Stimulated activated CD8-positive, alpha-beta memory T cell treated with anti-CD3 and anti-CD28 coated beads, Interleukin-12 subunit alpha, Interleukin-12 subunit beta, amount 100 ng/mL, for 4 hours (primary cell): ENCODE measurements around the gene MS4A7.
"Not testable (repeated sequence)": the region's sequence is repeated elsewhere in the genome, so short reads cannot be mapped to it uniquely, and the experiment has no call there.

Experiments used
- DNase-seq: peaks from one replicate; pipeline ENCODE4 v3.0.0-alpha.2; 2020; ENCODE audit warnings: low read depth

Gene MS4A7, protein sequence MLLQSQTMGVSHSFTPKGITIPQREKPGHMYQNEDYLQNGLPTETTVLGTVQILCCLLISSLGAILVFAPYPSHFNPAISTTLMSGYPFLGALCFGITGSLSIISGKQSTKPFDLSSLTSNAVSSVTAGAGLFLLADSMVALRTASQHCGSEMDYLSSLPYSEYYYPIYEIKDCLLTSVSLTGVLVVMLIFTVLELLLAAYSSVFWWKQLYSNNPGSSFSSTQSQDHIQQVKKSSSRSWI

DNA sequence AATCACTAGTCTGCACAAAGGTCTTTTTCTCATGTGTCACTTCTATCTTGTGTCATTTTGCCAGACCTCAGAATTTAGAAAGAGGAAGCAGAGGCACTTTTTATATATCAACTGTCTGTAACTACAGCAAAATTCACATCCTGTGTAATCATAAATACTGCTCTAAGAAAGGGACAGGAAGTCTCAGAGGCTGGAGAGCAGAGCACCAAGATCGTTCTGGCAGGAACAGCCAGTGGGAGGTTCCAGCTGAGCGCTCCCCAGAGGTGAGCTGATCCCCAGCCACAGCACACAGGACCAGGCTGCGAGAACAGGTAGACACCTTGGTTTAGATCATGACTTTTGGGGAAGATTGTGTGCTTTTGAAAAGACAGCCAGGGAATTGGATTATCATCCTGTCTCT, at the start of gene MS4A7:
Gene MS4A7 (plus strand): TSS at position 179 of the 400 bp plus-strand sequence. CDS start 4,610 bp downstream, outside the sequence.
- no peak for DNase-seq

GRCh38 chr11:60332846-60333245, 45.5 kb upstream of the MS4A7 start:
- no peak for DNase-seq

DNA sequence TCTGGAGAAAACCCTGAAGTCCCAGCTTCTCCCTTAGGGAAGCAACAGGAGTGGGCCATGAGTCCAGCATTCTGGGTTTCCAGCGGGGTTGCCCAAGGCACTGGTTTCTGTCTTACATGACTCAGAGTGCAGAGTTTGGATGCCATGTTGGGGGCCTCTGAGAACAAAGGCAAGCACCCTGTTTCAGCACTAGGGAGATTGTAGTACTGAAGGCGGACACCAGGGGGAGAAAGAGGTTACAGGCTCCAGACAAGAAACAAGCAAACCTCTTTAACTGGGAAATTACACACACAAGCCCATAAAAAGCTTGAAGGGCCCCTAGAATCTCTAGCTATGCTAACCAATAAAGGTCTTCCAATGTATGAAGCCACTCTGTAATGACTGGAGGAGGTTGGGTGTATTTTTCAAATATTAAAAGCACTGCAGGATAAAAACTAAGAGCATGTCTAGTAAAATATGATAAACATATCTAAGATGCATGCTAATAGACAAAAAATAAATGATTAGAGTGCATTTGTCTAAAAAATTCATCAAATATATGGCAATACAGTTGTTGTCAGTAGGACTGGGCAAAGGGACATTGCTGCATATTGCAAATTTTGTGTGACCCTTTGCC, 44.2 kb upstream of the MS4A7 start:
- DNase-seq, result peak; percentile 6

DNA sequence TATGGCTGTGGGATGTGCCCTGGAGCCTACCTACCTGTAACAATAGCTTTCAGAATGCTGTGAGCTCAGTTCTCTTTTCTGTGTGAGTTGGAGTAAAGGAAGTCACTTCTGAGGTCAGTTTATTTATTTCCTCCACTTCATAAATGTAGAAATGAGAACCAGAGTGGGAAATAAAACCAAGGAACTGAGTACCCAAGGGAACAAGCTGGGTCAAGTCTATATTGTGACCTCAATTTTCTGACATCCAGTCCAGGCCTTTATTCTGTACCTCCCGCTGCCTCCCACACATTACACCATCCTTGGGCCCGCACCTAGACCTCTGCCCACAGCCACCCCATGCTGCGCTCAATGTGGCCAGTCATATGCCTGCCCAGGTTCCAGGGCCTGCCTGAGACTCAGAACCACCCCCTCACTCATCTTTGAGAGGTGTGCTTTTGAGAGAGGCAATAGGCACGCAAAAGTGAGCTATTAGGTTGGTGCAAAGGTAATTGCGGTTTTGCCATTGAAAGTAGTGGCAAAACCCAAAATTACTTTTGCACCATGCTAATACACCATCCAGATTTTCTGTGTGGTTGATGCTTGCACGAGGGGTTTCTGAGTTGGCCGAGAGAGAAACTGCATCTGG, 41.5 kb upstream of the MS4A7 start:
- no peak for DNase-seq

DNA sequence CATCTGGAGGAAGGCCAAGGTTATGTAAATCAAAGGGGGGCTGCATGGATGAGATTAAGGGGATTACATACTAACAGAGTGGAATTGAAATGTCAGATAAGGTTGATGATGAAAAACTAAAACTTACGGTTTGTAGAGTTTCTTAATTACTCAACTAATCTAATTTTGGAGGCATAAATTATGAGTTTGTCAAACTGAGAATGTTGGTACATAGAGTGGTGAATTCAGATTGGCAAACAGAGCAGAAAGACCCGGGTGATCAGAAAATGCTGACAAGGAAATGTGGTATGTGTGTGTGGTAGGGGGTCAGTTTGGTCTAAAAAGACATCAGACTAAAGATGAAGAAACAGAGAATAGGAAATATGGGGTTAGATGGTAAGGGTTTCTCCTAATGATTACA, 40.3 kb upstream of the MS4A7 start:
- no peak for DNase-seq

DNA sequence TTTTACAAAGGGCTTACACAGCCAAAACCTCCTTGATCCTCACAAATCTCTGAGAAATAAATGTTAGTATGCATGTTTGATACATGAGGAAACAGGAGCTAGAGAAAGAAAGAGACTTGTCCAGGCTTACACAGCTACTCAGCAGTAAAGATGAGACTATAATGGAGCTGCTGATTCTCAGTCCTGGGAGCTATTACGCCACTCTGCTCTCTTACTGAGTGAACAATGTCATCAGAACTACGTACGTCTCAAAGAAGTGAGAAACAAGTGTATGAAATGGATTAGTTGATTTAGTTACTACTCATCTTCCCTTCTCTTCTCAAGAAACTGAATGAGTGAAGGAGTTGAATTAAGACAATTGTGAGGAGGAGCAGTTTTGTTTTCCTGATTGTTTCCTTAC, 39.0 kb upstream of the MS4A7 start:
- no peak for DNase-seq

DNA sequence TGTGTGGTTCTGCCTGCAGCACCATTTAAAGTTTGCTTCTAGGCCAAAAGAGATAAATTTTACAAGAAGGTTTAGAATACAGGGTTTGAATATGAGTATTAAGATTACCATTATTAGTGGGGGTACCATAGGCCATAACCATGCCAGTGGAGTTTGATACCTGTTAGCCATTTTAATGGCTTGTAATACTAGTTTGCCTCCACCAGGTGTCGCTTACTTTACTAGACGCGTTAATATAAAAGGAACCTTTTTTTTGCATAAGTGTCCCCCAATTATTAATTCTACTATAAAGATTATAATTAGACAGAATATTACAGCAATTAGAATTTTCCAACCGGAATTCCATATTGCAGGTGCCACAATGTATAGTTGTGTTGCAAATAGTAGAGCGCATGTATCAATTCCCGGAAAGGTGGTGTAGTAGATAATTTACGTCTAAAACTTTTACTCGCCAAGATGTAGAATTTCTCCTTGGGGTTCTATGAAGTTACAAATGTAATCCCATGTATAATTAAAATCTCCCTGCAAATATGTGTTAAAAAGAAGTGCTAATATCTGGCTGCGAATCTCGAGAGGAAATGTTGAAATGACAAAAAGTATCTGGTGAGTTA, 35.1 kb upstream of the MS4A7 start:
- DNase-seq, result no peak

DNA sequence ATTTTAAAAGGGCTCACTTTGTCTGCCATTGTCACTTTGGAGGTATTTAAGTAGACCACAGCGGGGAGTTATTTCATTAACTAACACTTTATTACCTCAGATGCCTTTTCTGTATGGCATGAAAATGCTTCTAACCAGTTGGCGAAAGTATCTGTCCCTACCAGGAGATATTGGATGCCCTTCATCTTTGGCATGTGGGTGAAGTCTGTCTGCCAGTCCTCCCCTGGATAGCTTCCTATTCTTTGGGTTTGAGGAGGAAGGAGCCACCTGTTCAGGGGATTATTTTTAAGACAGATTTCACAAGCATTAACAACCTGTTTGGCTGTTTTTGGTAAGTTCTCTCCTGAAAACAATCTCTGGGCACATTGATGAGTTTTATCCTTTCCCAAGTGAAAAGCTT, 34.2 kb upstream of the MS4A7 start:
- no peak for DNase-seq

GRCh38 chr11:60345489-60345888, 32.8 kb upstream of the MS4A7 start:
- DNase-seq, result no peak

DNA sequence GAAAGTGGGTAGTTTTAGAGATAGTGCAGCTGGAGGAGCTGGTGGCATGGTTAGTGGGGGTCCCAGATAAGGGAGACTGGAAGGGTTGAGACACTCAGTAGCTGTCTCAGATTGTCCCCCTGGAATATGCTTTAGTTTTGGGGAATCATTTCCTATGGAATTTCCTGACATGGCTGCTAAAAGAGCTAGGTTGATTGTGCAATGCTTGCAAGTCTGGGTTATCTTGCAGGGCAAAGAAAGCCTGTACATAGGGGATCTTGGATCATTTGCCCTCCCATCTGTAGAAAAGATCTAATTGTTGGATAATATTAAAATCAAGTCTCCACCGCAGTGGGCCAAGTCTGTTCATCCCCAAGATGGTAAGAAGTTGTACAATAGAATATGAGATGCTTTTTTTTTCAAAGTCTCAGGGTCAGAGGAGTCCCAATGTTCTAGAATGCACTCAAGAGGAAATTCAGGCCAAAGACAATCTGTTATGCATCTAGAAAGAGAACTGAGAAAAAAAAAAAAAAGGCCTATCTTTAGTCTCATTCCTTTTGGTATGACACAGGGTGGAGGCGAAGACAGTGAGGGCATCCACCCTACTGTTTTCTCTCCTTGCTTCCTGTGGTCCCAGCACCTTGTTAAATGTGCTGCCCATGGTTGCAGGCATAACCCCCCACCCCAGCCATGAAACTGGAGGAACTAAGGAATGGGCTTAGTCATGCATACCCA, 31.1 kb upstream of the MS4A7 start:
- no peak for DNase-seq

- no peak for DNase-seq
These were observed 30.2 kb upstream of the MS4A7 start for GRCh38 chr11:60348116-60348515.

- no peak for DNase-seq
These were observed 28.3 kb upstream of the MS4A7 start for GRCh38 chr11:60349990-60350389.

- no peak for DNase-seq
These were observed 20.6 kb upstream of the MS4A7 start for GRCh38 chr11:60357771-60358170.

- DNase-seq, result no peak
These were observed 17.7 kb upstream of the MS4A7 start for GRCh38 chr11:60360621-60361020.

DNA sequence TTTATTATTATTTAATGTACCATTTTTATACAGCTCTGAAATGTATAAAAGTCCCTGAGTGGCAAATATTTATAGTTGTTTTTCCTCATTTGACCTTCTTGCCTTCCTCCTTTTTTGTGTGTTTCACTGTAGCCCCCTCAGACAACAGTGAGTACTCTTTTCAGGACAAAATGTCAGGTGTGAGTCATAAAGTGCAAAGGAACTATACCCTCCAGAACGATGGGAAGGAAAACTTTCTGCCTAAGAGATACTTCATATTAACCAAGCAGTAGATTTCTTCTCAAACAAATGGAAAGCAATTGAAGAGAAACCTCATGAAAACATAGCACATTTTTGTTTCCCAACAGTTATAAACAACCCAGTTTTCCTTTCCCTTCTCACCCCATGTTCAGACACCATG, 16.1 kb upstream of the MS4A7 start:
- no peak for DNase-seq

GRCh38 chr11:60363542-60364470, 14.5 kb upstream of the MS4A7 start:
- DNase-seq, result no peak

- DNase-seq, result not testable (repeated sequence)
These were observed 11.9 kb upstream of the MS4A7 start for GRCh38 chr11:60366262-60366904.

DNA sequence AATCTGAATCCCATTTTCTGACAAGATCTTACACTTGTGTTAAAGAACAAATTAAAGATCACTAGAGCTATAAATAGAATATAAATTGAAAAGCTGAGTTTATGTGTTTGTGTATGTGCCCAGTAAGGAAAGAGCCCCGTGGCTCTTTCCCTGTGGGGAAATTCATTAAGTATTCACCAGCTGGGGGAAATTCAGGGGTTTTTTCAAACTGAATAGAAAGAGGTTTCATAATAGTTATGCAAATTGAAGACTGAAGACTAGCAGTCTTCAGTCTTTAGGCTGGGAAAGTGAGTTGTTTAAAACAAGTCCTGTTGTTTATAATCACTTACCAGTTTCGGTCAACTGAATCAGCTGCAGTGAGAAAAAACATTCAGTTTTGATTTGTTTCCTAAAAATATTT, 11.3 kb upstream of the MS4A7 start:
- DNase-seq, result no peak

- DNase-seq, result no peak
These were observed 10.4 kb upstream of the MS4A7 start for GRCh38 chr11:60367896-60368295.

DNA sequence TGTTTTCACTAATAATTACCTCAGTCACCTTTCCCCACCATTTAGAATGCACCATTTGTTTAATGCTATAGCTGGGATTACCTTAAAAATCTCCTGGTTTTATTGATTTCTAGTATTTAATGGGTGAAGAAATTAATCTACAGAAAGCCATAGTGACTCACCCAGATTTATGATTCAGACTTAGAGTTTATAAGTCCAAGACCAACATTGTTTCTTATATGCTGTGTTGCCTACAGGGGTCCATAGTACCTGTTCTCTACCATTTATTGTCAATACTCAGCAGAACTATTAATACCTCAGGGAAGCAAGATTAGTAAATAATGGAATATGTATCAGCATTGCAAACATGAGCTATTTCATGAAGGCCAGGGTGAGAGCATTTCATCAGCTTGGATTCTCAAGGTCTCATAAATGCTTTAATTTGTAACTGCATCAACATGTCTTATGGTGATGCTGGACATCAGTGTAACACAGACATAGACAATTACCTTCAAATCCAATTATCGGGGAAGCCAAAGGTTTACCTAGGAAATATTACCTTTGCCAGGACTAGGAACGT, 8.0 kb upstream of the MS4A7 start:
- DNase-seq, result no peak
